22Rv1 (cell line): ENCODE results near the gene TMEM40.

ENCODE experiments used
- H3K27ac ChIP-seq: fragments of 450-650 bp; 2 replicates; pipeline ENCODE4 v1.5.1; 2017
- ZFX ChIP-seq: fragments of 450-650 bp; IDR thresholded peaks from 2 replicates; pipeline ENCODE4 v1.6.1; 2017; ENCODE audit warnings: antibody characterized with exemption, borderline replicate concordance
- TF ChIP-seq, protein P1 (sequence below): fragments of 450-650 bp; IDR thresholded peaks from 2 replicates; pipeline ENCODE4 v1.5.1; 2017; ENCODE audit warnings: mild to moderate bottlenecking

TMEM40 gene

DNA sequence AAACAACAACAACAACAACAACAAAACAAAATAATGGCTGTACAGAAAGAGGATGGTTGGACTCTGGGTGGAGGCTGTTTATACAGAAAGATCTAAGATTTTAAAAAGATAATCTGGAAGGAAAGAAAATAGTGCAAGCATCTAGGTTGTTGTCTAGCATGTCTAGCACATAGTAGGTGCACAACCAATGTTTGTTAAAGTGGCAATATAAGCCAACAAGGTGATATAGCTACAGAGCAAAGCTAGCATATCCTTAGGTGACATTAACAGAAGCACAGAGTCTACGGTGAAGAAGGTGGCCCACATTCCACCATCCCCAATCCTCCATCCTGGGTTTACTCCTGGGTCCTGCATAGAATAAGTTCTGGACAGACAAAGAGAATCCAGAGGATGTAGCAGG lies 4.7 kb downstream of the TMEM40 start:
- no peak for TF ChIP-seq ZFX
- TF ChIP-seq, protein P1, sequence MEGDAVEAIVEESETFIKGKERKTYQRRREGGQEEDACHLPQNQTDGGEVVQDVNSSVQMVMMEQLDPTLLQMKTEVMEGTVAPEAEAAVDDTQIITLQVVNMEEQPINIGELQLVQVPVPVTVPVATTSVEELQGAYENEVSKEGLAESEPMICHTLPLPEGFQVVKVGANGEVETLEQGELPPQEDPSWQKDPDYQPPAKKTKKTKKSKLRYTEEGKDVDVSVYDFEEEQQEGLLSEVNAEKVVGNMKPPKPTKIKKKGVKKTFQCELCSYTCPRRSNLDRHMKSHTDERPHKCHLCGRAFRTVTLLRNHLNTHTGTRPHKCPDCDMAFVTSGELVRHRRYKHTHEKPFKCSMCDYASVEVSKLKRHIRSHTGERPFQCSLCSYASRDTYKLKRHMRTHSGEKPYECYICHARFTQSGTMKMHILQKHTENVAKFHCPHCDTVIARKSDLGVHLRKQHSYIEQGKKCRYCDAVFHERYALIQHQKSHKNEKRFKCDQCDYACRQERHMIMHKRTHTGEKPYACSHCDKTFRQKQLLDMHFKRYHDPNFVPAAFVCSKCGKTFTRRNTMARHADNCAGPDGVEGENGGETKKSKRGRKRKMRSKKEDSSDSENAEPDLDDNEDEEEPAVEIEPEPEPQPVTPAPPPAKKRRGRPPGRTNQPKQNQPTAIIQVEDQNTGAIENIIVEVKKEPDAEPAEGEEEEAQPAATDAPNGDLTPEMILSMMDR = no peak
- no peak overlapping the region for H3K27ac ChIP-seq

GRCh38 chr3:12753275-12754028 lies 5.6 kb downstream of the TMEM40 start:
- no peak for TF ChIP-seq ZFX
- no peak overlapping the region for H3K27ac ChIP-seq

GRCh38 chr3:12752809-12753208 lies 6.2 kb downstream of the TMEM40 start:
- no peak for TF ChIP-seq ZFX
- TF ChIP-seq, protein P1 = no peak
- no peak overlapping the region for H3K27ac ChIP-seq

DNA sequence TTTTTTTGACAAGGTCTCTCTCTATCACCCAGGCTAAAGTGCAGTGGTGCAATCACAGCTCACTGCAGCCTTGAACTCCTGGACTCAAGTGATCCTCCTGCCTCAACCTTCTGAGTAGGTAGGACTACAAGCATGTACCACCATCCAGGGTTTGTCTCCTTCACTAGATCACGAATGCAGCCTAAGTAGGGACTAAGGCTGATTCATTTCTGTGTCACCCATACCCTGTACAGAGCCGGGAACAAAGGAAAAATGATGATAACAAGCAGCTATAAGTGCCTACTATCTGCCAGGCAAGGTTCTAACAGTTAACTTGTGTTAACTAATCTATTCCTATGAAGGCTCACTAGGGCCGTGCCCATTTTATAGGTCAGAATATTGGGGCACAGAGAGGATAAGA lies 7.0 kb downstream of the TMEM40 start:
- H3K27ac ChIP-seq = no peak overlapping the region
- TF ChIP-seq, protein P1 = no peak
- TF ChIP-seq ZFX = no peak

GRCh38 chr3:12751571-12751970 lies 7.5 kb downstream of the TMEM40 start:
- no peak overlapping the region for H3K27ac ChIP-seq
- TF ChIP-seq ZFX = no peak
- TF ChIP-seq, protein P1 = no peak

DNA sequence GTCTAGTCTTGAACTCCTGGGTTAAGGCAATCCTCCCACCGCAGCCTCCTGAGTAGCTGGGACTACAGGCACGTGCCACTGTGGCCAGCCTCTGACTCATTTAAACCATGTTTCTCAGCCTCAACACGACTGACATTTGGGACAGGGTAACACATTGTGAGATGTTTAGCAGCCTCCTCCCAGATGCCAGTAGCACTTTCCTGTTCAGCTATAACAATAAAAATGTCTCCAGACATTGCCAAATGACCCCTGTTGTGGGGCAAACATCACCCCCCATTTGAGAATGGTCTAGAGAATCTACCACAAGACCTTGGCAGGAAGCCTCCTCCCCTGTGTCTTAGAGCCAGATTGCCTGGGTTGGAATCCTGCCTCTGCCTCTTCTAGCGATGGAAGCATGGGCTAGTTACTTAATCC lies 8.4 kb downstream of the TMEM40 start:
- H3K27ac ChIP-seq = no peak overlapping the region
- TF ChIP-seq ZFX = no peak
- TF ChIP-seq, protein P1 = no peak

DNA sequence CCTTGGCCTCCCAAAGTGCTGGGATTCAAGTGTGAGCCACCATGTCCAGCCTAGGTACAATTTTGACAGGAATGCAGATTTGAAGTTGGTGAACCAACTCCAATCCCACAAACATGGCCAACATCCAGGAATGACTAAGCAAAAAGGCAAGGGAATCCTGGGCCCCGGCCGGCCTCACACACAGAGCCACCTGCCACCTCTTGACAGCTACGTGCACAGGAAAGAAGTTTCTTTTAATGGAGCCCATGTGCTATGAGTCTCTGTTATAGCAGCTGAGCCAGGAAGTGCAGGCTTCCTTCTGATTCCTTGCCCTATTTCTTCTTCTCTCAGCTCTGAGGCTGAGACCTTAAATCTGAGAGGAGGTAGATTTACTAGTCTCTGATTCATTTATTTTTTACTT lies 8.8 kb downstream of the TMEM40 start:
- no peak overlapping the region for H3K27ac ChIP-seq
- TF ChIP-seq ZFX = no peak
- TF ChIP-seq, protein P1 = no peak

- TF ChIP-seq ZFX = no peak
- TF ChIP-seq, protein P1 = no peak
- no peak overlapping the region for H3K27ac ChIP-seq
Observed at GRCh38 chr3:12748477-12748876, 10.6 kb downstream of the TMEM40 start.
